HepG2 (cell line): Measurements from ENCODE around the gene CEP131. TPM values are rescaled to one million over a fixed set of nuclear protein-coding genes. Genes with fewer than 3 reads are reported as not detected.

Experiments used
- CC2D1A ChIP-seq: sonication (generic); formaldehyde crosslinking; IDR thresholded peaks from 2 replicates; pipeline ENCODE4 v1.8.1; 2023; ENCODE audit warnings: mild to moderate bottlenecking, missing genetic modification reagents
- ETV6 ChIP-seq: sonication (generic); formaldehyde crosslinking; conservative IDR thresholded peaks from 2 replicates; pipeline ENCODE4 v1.4.0; 2020; ENCODE audit warnings: missing genetic modification reagents
- HCFC1 ChIP-seq: fragments of 150-350 bp; IDR thresholded peaks from 2 replicates; pipeline ENCODE4 v1.6.1; 2014; ENCODE audit warnings: low read depth, low read length
- HNRNPK ChIP-seq: fragments of 200-400 bp; formaldehyde crosslinking; IDR thresholded peaks from 2 replicates; pipeline ENCODE4 v1.6.1; 2018; ENCODE audit warnings: low read length, low read depth, moderate library complexity, mild to moderate bottlenecking; ENCODE audit not compliant: poor library complexity, severe bottlenecking
- MAF1 ChIP-seq: sonication (generic); formaldehyde crosslinking; IDR thresholded peaks from 2 replicates; pipeline ENCODE4 v1.5.0; 2020; ENCODE audit warnings: missing genetic modification reagents, borderline replicate concordance
- MTA1 ChIP-seq: sonication (generic); formaldehyde crosslinking; IDR thresholded peaks from 2 replicates; pipeline ENCODE4 v1.4.0; 2020; ENCODE audit warnings: missing genetic modification reagents, mild to moderate bottlenecking, borderline replicate concordance
- NCOR1 ChIP-seq: fragments of 200-600 bp; sonication (generic); IDR thresholded peaks from 2 replicates; pipeline ENCODE4 v1.7.0; 2017; ENCODE audit warnings: antibody characterized with exemption, low read length, borderline replicate concordance
- NFE2 ChIP-seq: sonication (generic); formaldehyde crosslinking; IDR thresholded peaks from 2 replicates; pipeline ENCODE4 v1.4.0; 2020; ENCODE audit warnings: missing genetic modification reagents
- NR2F2 ChIP-seq: IDR thresholded peaks from 2 replicates; pipeline ENCODE4 v1.6.1; 2012; ENCODE audit warnings: low read depth, inconsistent platforms, borderline replicate concordance
- SRSF1 ChIP-seq: fragments of 200-400 bp; formaldehyde crosslinking; optimal IDR thresholded peaks from 2 replicates; pipeline ENCODE3; 2017; ENCODE audit warnings: mild to moderate bottlenecking, low read depth, low read length, moderate library complexity
- TGIF2 ChIP-seq: IDR thresholded peaks from 2 replicates; pipeline ENCODE4 v1.6.1; 2016; ENCODE audit warnings: control low read depth, missing compliant biosample characterization
- TMF1 ChIP-seq: sonication (generic); formaldehyde crosslinking; IDR thresholded peaks from 2 replicates; pipeline ENCODE4 v1.8.1; 2022; ENCODE audit warnings: low read depth, missing genetic modification reagents
- ZGPAT ChIP-seq: IDR thresholded peaks from 2 replicates; pipeline ENCODE4 v1.6.1; 2016; ENCODE audit warnings: mild to moderate bottlenecking
- ZNF121 ChIP-seq: sonication (generic); formaldehyde crosslinking; IDR thresholded peaks from 2 replicates; pipeline ENCODE4 v1.5.0; 2020; ENCODE audit warnings: mild to moderate bottlenecking, missing genetic modification reagents
- ZNF230 ChIP-seq: sonication (generic); formaldehyde crosslinking; IDR thresholded peaks from 2 replicates; pipeline ENCODE4 v1.4.0; 2020; ENCODE audit warnings: mild to moderate bottlenecking, missing genetic modification reagents
- ZNF572 ChIP-seq: sonication (generic); formaldehyde crosslinking; IDR thresholded peaks from 2 replicates; pipeline ENCODE4 v1.5.1; 2020; ENCODE audit warnings: mild to moderate bottlenecking, missing genetic modification reagents
- polyA plus RNA-seq, 8 experiments: library from polyadenylated mRNA; depleted of rRNA in 3 of 8; stranded (reverse) in 7 of 8; unstranded in 1 of 8; fragments of >200 nt; fragmentation: Illumina TruSeq in 4 of 8; extraction: Trizol in 4 of 8; gene quantifications; 2 replicates each; pipeline versions ENCODE4 v1.2.1 to v1.2.3, GENCODE V29; 2011 to 2016; ENCODE audit warnings: low read depth in 4 of 8, missing spikeins in 1 of 8, mixed read lengths in 1 of 8; ENCODE audit not compliant: insufficient read depth in 1 of 8
- total RNA-seq, 5 experiments: library from RNA; depleted of rRNA; stranded (reverse); fragments of >200 nt; fragmentation: Illumina TruSeq; extraction: Trizol; gene quantifications; 2 replicates each; pipeline ENCODE4 v1.2.3, GENCODE V29; 2016; ENCODE audit warnings: low read depth in 1 of 5
- TF ChIP-seq, protein P1 (sequence below): sonication (generic); formaldehyde crosslinking; IDR thresholded peaks from 2 replicates; pipeline ENCODE4 v1.9.0; 2021; ENCODE audit warnings: missing genetic modification reagents, borderline replicate concordance
- TF ChIP-seq, protein P2 (sequence below): sonication (generic); formaldehyde crosslinking; conservative IDR thresholded peaks from 2 replicates; pipeline ENCODE4 v1.4.0; 2020; ENCODE audit warnings: mild to moderate bottlenecking, missing genetic modification reagents, moderate library complexity
- TF ChIP-seq, protein P3 (sequence below): sonication (generic); formaldehyde crosslinking; IDR thresholded peaks from 2 replicates; pipeline ENCODE4 v1.4.0; 2020; ENCODE audit warnings: missing genetic modification reagents

Gene CEP131
- total and polyA plus RNA-seq, 2 of the 13 experiments (the other 11 are each of a cell fraction or from before 2014, with no cell fraction given): 5.0 to 16.8 TPM

DNA sequence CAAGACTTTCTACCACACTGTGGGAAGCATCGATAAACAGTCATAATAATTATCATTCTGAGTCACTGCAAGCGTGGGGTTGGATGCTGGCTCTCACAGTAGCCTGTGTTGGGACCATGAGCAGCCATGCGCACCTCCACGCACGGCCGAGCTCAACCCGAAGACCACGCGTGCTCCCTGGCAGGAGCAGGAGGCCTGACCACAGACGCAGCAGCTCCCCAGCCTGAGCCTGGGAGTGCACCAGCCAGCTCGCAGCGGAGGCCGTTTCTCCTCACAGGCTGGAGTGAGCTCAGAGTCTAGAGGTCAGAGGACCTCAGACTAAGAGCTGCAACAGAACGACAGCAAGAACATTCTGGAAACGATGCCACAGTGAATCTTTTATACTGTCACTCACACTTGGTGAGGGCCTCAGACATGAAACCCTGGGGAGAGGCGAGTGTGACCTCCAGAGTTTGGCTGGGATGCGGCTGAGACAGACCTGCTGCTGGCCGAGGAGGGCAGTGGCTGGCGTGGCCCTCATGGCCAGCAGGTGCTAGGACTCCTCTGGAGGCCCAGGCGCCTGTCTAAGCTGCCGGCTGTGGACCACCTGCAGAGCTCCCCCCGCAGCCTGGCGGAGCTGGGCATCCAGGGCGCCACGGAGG, 22.4 kb upstream of the CEP131 start (continued):
- TF ChIP-seq ZNF230 (CRISPR knock-in tag): no peak; the same call in 1 of the 2 replicates
- peak; percentile 24; the same call in 1 of the 2 replicates for TF ChIP-seq ZGPAT (CRISPR knock-in tag)
- TF ChIP-seq CC2D1A (CRISPR knock-in tag): no peak
- no peak for TF ChIP-seq ETV6
- TF ChIP-seq, protein P1, sequence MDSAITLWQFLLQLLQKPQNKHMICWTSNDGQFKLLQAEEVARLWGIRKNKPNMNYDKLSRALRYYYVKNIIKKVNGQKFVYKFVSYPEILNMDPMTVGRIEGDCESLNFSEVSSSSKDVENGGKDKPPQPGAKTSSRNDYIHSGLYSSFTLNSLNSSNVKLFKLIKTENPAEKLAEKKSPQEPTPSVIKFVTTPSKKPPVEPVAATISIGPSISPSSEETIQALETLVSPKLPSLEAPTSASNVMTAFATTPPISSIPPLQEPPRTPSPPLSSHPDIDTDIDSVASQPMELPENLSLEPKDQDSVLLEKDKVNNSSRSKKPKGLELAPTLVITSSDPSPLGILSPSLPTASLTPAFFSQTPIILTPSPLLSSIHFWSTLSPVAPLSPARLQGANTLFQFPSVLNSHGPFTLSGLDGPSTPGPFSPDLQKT (CRISPR knock-in tag): no peak
- TF ChIP-seq, protein P2, sequence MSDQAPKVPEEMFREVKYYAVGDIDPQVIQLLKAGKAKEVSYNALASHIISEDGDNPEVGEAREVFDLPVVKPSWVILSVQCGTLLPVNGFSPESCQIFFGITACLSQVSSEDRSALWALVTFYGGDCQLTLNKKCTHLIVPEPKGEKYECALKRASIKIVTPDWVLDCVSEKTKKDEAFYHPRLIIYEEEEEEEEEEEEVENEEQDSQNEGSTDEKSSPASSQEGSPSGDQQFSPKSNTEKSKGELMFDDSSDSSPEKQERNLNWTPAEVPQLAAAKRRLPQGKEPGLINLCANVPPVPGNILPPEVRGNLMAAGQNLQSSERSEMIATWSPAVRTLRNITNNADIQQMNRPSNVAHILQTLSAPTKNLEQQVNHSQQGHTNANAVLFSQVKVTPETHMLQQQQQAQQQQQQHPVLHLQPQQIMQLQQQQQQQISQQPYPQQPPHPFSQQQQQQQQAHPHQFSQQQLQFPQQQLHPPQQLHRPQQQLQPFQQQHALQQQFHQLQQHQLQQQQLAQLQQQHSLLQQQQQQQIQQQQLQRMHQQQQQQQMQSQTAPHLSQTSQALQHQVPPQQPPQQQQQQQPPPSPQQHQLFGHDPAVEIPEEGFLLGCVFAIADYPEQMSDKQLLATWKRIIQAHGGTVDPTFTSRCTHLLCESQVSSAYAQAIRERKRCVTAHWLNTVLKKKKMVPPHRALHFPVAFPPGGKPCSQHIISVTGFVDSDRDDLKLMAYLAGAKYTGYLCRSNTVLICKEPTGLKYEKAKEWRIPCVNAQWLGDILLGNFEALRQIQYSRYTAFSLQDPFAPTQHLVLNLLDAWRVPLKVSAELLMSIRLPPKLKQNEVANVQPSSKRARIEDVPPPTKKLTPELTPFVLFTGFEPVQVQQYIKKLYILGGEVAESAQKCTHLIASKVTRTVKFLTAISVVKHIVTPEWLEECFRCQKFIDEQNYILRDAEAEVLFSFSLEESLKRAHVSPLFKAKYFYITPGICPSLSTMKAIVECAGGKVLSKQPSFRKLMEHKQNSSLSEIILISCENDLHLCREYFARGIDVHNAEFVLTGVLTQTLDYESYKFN (CRISPR knock-in tag): peak; percentile 25; the same call in 1 of the 2 replicates
- no peak for TF ChIP-seq HNRNPK
- TF ChIP-seq, protein P3, sequence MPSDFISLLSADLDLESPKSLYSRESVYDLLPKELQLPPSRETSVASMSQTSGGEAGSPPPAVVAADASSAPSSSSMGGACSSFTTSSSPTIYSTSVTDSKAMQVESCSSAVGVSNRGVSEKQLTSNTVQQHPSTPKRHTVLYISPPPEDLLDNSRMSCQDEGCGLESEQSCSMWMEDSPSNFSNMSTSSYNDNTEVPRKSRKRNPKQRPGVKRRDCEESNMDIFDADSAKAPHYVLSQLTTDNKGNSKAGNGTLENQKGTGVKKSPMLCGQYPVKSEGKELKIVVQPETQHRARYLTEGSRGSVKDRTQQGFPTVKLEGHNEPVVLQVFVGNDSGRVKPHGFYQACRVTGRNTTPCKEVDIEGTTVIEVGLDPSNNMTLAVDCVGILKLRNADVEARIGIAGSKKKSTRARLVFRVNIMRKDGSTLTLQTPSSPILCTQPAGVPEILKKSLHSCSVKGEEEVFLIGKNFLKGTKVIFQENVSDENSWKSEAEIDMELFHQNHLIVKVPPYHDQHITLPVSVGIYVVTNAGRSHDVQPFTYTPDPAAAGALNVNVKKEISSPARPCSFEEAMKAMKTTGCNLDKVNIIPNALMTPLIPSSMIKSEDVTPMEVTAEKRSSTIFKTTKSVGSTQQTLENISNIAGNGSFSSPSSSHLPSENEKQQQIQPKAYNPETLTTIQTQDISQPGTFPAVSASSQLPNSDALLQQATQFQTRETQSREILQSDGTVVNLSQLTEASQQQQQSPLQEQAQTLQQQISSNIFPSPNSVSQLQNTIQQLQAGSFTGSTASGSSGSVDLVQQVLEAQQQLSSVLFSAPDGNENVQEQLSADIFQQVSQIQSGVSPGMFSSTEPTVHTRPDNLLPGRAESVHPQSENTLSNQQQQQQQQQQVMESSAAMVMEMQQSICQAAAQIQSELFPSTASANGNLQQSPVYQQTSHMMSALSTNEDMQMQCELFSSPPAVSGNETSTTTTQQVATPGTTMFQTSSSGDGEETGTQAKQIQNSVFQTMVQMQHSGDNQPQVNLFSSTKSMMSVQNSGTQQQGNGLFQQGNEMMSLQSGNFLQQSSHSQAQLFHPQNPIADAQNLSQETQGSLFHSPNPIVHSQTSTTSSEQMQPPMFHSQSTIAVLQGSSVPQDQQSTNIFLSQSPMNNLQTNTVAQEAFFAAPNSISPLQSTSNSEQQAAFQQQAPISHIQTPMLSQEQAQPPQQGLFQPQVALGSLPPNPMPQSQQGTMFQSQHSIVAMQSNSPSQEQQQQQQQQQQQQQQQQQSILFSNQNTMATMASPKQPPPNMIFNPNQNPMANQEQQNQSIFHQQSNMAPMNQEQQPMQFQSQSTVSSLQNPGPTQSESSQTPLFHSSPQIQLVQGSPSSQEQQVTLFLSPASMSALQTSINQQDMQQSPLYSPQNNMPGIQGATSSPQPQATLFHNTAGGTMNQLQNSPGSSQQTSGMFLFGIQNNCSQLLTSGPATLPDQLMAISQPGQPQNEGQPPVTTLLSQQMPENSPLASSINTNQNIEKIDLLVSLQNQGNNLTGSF (CRISPR knock-in tag): no peak
- no peak for TF ChIP-seq MAF1 (CRISPR knock-in tag)
- no peak for TF ChIP-seq NFE2 (CRISPR knock-in tag)
- TF ChIP-seq HCFC1: no peak
- TF ChIP-seq TMF1: no peak
- TF ChIP-seq NR2F2: no peak
- no peak for TF ChIP-seq NCOR1
- TF ChIP-seq ZNF572 (CRISPR knock-in tag): no peak
- TF ChIP-seq MTA1 (CRISPR knock-in tag): peak; percentile 56; the same call in 1 of the 2 replicates
- no peak for TF ChIP-seq ZNF121 (CRISPR knock-in tag)
- TF ChIP-seq SRSF1: no peak
- no peak for TF ChIP-seq TGIF2 (CRISPR knock-in tag)
